Naive B cell (primary cell): ENCODE data around the gene CSDE1. TPM values are rescaled to one million over a fixed set of nuclear protein-coding genes. Genes with fewer than 3 reads are reported as not detected.

Source experiments
- ATAC-seq, 2 donors: fragments of 150-1000 bp; cut with Tn5 transposase; 2 replicates each; pipeline ENCODE4 v1.10.0; 2021; ENCODE audit warnings: low read depth in 2 of 2, mild to moderate bottlenecking in 2 of 2, moderate library complexity in 2 of 2
- DNase-seq: peaks from one replicate; pipeline ENCODE4 v3.0.0; 2022
- H3K27ac Mint-ChIP-seq, 6 donors: one replicate each; pipeline ENCODE4 v1.8.0; 2020 to 2022; ENCODE audit warnings: mild to moderate bottlenecking in 6 of 6, mixed read lengths in 6 of 6, moderate library complexity in 5 of 6, inconsistent platforms in 2 of 6
- H3K27me3 Mint-ChIP-seq, 3 donors: one replicate each; pipeline ENCODE4 v1.8.0; 2021 to 2022; ENCODE audit warnings: mixed read lengths in 3 of 3, mild to moderate bottlenecking in 1 of 3
- H3K36me3 Mint-ChIP-seq, 2 donors: one replicate each; pipeline ENCODE4 v1.8.0; 2020 to 2022; ENCODE audit warnings: mixed read lengths in 2 of 2, inconsistent platforms in 1 of 2, mild to moderate bottlenecking in 1 of 2
- H3K4me1 Mint-ChIP-seq, 3 donors: one replicate each; pipeline ENCODE4 v1.8.0; 2020 to 2022; ENCODE audit warnings: mixed read lengths in 3 of 3, inconsistent platforms in 1 of 3, mild to moderate bottlenecking in 1 of 3, moderate library complexity in 1 of 3
- H3K4me3 Mint-ChIP-seq, 8 donors: one replicate each; pipeline ENCODE4 v1.8.0; 2020 to 2022; ENCODE audit warnings: mild to moderate bottlenecking in 8 of 8, mixed read lengths in 8 of 8, moderate library complexity in 8 of 8, inconsistent platforms in 2 of 8
- H3K9me3 Mint-ChIP-seq, 7 donors: one replicate each; pipeline ENCODE4 v1.8.0; 2020 to 2022; ENCODE audit warnings: mixed read lengths in 7 of 7, mild to moderate bottlenecking in 5 of 7, inconsistent platforms in 2 of 7, moderate library complexity in 1 of 7
- polyA plus RNA-seq, 6 donors: library from polyadenylated mRNA; unstranded; fragments of 300-500 nt; fragmentation: Illumina TruSeq; gene quantifications; one replicate each; pipeline ENCODE4 v1.2.3, GENCODE V29; 2021; ENCODE audit warnings: low read depth in 6 of 6

CSDE1 gene
- polyA plus RNA-seq, 6 donors from 2014 or later: 313 to 339 (median 320) TPM

DNA sequence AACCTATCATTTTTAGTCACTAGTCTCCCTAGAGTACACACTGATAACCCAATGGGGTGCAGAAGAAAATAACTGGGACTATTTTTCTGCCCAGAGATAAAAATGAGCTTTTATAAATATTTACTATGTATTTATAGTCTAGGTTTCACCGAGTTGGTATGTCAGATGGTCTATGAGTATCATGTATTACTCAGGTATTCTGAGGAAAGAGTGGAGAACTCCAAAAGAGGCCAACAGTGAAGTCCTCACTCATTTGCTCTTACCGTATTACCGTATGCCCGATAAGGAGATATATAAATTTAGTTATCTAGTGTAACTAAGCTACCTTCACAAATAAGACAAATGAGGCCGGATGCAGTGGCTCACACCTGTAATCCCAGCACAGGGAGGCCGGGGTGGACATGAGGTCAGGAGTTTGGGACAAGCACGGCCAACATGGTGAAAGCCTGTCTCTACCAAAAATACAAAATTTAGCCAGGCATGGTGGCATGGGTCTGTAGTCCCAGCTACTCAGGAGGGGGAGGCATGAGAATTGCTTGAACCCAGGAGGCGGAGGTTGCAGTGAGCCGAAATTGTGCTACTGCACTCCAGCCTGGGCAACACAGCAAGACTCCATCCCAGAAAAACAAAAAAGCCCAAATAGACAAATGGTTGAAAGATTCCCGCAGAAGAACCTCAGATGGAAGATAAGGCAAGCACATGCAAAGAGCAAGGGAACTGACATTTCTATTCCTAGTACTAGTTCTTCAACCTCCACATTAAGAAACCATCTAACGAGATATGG, 15.6 kb downstream of the CSDE1 start:
- no peaks in the 10 kb centered on the region for H3K9me3 Mint-ChIP-seq
- ATAC-seq: no peak
- no peak overlapping the region for H3K4me3 Mint-ChIP-seq
- H3K36me3 Mint-ChIP-seq: peaks cover 6 to 7% of the 10 kb centered on the region in 2 donors
- no peak for DNase-seq
- no peaks in the 10 kb centered on the region for H3K27me3 Mint-ChIP-seq
- H3K4me1 Mint-ChIP-seq: peaks cover 20 to 30% (median 26%) of the 10 kb centered on the region in 3 donors
- H3K27ac Mint-ChIP-seq: peak overlapping the region in 2 of 6 donors; percentile 36 to 56

DNA sequence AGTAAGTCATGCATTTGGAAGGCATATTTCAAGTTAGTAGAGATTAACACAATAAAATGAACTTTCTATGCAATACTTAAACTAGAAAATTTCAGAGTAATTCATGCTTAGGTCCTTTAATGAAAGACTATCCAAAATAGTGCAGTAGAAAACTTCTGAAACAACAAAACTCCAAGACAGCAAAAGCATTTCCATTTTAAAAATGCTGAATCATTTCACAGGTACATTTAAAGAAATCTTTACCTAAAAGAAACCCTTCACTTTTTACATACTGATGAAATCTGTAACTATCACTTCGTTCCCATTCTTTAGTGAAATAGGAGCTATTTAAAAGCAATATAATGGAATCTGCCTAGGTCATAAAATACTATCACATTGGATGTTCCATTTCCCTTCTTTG, 17.5 kb downstream of the CSDE1 start:
- Mint-ChIP-seq H3K27ac (no peak overlapping the region), H3K36me3 (peaks cover 20 to 25% of the 10 kb centered on the region in 2 donors), H3K9me3 (no peaks in the 10 kb centered on the region), H3K27me3 (no peaks in the 10 kb centered on the region), H3K4me1 (peaks cover 14 to 28% (median 20%) of the 10 kb centered on the region in 3 donors), H3K4me3 (no peak overlapping the region)
- DNase-seq: no peak
- ATAC-seq: no peak

- Mint-ChIP-seq H3K4me1 (peaks cover 8 to 19% (median 9%) of the 10 kb centered on the region in 3 donors), H3K9me3 (no peaks in the 10 kb centered on the region), H3K27me3 (no peaks in the 10 kb centered on the region), H3K27ac (peak overlapping the region in 2 of 6 donors; percentile 3 to 23), H3K36me3 (peaks cover 21 to 40% of the 10 kb centered on the region in 2 donors), H3K4me3 (no peak overlapping the region)
- no peak for ATAC-seq
- no peak for DNase-seq
These were observed 20.4 kb downstream of the CSDE1 start for GRCh38 chr1:114737314-114737849.

- Mint-ChIP-seq H3K27me3 (no peaks in the 10 kb centered on the region), H3K27ac (peak overlapping the region in 3 of 6 donors; percentile 6 to 57 (median 23)), H3K9me3 (no peaks in the 10 kb centered on the region), H3K4me1 (peaks cover 0 to 8% (median 5%) of the 10 kb centered on the region in 3 donors), H3K4me3 (no peak overlapping the region), H3K36me3 (peaks cover 14 to 44% of the 10 kb centered on the region in 2 donors)
- ATAC-seq: no peak
- no peak for DNase-seq
These were observed 22.3 kb downstream of the CSDE1 start for GRCh38 chr1:114735479-114735878.

GRCh38 chr1:114729782-114730181, 28.0 kb downstream of the CSDE1 start:
- Mint-ChIP-seq H3K27me3 (no peaks in the 10 kb centered on the region), H3K4me3 (peak overlapping the region in 1 of 8 donors; percentile 29), H3K4me1 (no peaks in the 10 kb centered on the region), H3K27ac (peak overlapping the region in 2 of 6 donors; percentile 48 to 60), H3K36me3 (peaks cover 16 to 50% of the 10 kb centered on the region in 2 donors), H3K9me3 (no peaks in the 10 kb centered on the region)
- no peak for ATAC-seq
- DNase-seq: no peak

DNA sequence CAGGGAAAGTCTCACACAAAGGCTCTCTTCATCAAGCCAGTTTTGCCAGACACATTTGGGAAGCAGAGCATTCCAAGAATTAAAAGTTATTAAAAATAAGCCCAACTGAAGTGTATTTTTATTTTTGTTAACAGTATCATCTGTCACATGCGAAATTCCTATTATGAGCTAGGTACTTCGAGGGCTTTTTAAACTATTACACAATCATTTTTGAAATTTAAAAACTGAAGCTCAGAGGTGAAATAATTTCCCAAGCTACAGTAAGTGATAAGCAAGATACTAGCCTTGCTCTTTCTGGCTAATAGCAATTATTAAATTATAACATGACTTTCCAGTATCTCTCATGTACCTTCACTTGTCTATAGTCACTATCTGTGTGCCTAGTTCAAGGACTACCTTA, 29.2 kb downstream of the CSDE1 start:
- H3K4me3 Mint-ChIP-seq: no peak overlapping the region
- peaks cover 0 to 3% (median 0%) of the 10 kb centered on the region in 3 donors for H3K4me1 Mint-ChIP-seq
- no peaks in the 10 kb centered on the region for H3K27me3 Mint-ChIP-seq
- ATAC-seq (no peak), DNase-seq (no peak)
- H3K9me3 Mint-ChIP-seq: no peaks in the 10 kb centered on the region
- H3K27ac Mint-ChIP-seq: peak overlapping the region in 2 of 6 donors; percentile 15 to 64
- peaks cover 27 to 51% of the 10 kb centered on the region in 2 donors for H3K36me3 Mint-ChIP-seq

- H3K27ac Mint-ChIP-seq: peak overlapping the region in 2 of 6 donors; percentile 36 to 73
- no peaks in the 10 kb centered on the region for H3K9me3 Mint-ChIP-seq
- ATAC-seq: no peak
These were observed 32.6 kb downstream of the CSDE1 start for GRCh38 chr1:114725230-114725629.

DNA sequence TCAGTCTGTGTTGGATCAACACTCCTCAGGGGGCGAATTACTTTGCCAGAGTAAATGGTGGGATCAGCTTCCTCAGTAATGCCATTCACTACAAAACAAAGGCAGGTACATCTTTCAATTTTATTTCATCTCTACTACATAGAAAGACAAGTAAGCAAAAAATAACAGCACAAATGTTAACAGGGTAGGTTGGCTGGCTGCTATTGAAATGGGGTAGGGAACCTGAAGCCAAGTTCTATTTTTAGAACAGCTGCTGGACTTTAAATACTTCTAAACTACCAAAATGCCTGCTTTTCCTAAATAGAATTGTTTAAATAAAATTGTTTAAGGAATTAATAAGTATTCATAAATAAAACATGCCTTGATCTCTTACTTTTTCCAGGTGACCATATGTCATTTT, 33.9 kb downstream of the CSDE1 start:
- no peak overlapping the region for H3K4me3 Mint-ChIP-seq
- peaks cover 43 to 65% of the 10 kb centered on the region in 2 donors for H3K36me3 Mint-ChIP-seq
- H3K9me3 Mint-ChIP-seq: no peaks in the 10 kb centered on the region

More at GRCh38 chr1:114725230-114725629, 32.6 kb downstream of the CSDE1 start:
- H3K4me1 Mint-ChIP-seq: peaks cover 0 to 3% (median 0%) of the 10 kb centered on the region in 3 donors
- no peak for DNase-seq
- H3K4me3 Mint-ChIP-seq: no peak overlapping the region
- peaks cover 47 to 62% of the 10 kb centered on the region in 2 donors for H3K36me3 Mint-ChIP-seq
- H3K27me3 Mint-ChIP-seq: no peaks in the 10 kb centered on the region

GRCh38 chr1:114723457-114723856, 34.3 kb downstream of the CSDE1 start:
- ATAC-seq (no peak), DNase-seq (no peak)
- Mint-ChIP-seq H3K9me3 (no peaks in the 10 kb centered on the region), H3K36me3 (peaks cover 47 to 68% of the 10 kb centered on the region in 2 donors), H3K4me1 (peaks cover 0 to 3% (median 3%) of the 10 kb centered on the region in 3 donors), H3K27me3 (no peaks in the 10 kb centered on the region), H3K4me3 (no peak overlapping the region), H3K27ac (peak overlapping the region in 2 of 6 donors; percentile 36 to 50)

More for the DNA sequence above, 33.9 kb downstream of the CSDE1 start:
- Mint-ChIP-seq H3K4me1 (peaks cover 0 to 3% (median 0%) of the 10 kb centered on the region in 3 donors), H3K27ac (peak overlapping the region in 2 of 6 donors; percentile 29 to 36), H3K27me3 (no peaks in the 10 kb centered on the region)
- ATAC-seq (no peak), DNase-seq (no peak)

DNA sequence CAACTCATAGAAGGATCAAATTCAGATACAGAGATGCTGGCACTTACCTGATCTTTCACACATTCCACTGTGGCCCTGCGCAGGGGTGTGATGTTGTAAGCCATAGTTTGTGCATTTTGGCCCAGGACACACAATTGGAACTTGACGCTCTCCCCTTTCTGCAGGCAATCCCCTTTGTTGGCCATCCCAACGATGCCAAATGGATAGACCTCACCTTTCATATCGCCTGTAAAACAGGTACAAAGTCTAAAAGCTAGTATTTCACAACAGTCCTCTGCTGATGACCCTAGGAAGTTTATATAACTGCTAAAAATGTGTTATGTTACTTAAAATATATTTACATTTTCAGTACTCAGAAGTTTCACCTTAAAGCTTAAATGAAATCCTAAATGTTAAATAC, 37.3 kb downstream of the CSDE1 start:
- DNase-seq: no peak
- Mint-ChIP-seq H3K9me3 (no peaks in the 10 kb centered on the region), H3K4me3 (no peak overlapping the region), H3K27ac (peak overlapping the region in 1 of 6 donors; percentile 41), H3K4me1 (peaks cover 12 to 21% (median 13%) of the 10 kb centered on the region in 3 donors), H3K36me3 (peaks cover 40 to 53% of the 10 kb centered on the region in 2 donors), H3K27me3 (no peaks in the 10 kb centered on the region)
- no peak for ATAC-seq

- Mint-ChIP-seq H3K36me3 (peaks cover 37 to 44% of the 10 kb centered on the region in 2 donors), H3K27me3 (no peaks in the 10 kb centered on the region), H3K9me3 (no peaks in the 10 kb centered on the region), H3K4me3 (peak overlapping the region in 1 of 8 donors; percentile 4), H3K27ac (peak overlapping the region in 2 of 6 donors; percentile 11 to 81), H3K4me1 (peaks cover 12 to 24% (median 13%) of the 10 kb centered on the region in 3 donors)
- ATAC-seq (no peak), DNase-seq (no peak)
These were observed 38.4 kb downstream of the CSDE1 start for GRCh38 chr1:114719424-114719787.

- Mint-ChIP-seq H3K9me3 (no peaks in the 10 kb centered on the region), H3K27me3 (no peaks in the 10 kb centered on the region), H3K27ac (peak overlapping the region in 2 of 6 donors; percentile 29 to 81), H3K4me3 (peak overlapping the region in 2 of 8 donors; percentile 32 to 71), H3K36me3 (peaks cover 32 to 39% of the 10 kb centered on the region in 2 donors), H3K4me1 (peaks cover 12 to 24% (median 12%) of the 10 kb centered on the region in 3 donors)
- DNase-seq: no peak
- ATAC-seq: no peak
These were observed 38.9 kb downstream of the CSDE1 start for GRCh38 chr1:114718661-114719423.
